ENCODE data around the gene PRKN.

- TF ChIP-seq, protein P1, sequence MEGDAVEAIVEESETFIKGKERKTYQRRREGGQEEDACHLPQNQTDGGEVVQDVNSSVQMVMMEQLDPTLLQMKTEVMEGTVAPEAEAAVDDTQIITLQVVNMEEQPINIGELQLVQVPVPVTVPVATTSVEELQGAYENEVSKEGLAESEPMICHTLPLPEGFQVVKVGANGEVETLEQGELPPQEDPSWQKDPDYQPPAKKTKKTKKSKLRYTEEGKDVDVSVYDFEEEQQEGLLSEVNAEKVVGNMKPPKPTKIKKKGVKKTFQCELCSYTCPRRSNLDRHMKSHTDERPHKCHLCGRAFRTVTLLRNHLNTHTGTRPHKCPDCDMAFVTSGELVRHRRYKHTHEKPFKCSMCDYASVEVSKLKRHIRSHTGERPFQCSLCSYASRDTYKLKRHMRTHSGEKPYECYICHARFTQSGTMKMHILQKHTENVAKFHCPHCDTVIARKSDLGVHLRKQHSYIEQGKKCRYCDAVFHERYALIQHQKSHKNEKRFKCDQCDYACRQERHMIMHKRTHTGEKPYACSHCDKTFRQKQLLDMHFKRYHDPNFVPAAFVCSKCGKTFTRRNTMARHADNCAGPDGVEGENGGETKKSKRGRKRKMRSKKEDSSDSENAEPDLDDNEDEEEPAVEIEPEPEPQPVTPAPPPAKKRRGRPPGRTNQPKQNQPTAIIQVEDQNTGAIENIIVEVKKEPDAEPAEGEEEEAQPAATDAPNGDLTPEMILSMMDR (IDR thresholded peaks at IDR 0.05; ENCODE audit: low read depth, low read length) = no peak
- TF ChIP-seq POLR2A (IDR thresholded peaks at IDR 0.05; ENCODE audit: extremely low read depth, insufficient read length) = no peak
Measured at GRCh38 chr6:162468326-162468725, 259.2 kb downstream of the PRKN start.
